ENCODE data around the gene P2RY6.

The P2RY6 gene

DNA sequence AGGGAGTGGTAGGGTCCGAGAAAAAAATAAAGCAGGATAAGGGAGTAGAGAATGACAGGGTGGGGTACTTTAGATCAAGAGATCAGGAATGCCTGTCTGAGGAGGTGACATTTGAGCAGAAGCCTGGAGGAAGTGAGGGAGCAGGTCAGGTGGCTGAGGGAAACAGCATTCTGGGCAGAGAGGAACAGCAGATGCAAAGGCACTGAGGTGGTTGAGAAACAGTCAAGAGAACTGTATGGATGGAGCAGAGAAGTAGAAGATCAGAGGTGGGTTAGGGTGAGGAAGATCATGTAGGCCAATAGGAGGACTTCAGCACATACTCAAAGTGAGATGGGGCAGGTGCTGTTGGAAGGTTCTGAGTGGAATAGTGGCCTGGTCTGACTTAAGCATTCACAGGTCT is 44.3 kb downstream of the P2RY6 start:
- no peak for TF ChIP-seq CTCF (IDR thresholded peaks at IDR 0.05; ENCODE audit: control insufficient read depth, insufficient read depth, low read depth, low read length, missing control alignments)
- no peak for DNase-seq (ENCODE audit: low read depth)
- no peak overlapping the region for H3K4me3 ChIP-seq (ENCODE audit: control insufficient read depth, low read depth, low read length)

- DNase-seq (ENCODE audit: low read depth): no peak
- TF ChIP-seq CTCF (IDR thresholded peaks at IDR 0.05; ENCODE audit: control insufficient read depth, insufficient read depth, low read depth, low read length, missing control alignments): no peak
Measured at GRCh38 chr11:73317373-73317772, 45.2 kb downstream of the P2RY6 start.

DNA sequence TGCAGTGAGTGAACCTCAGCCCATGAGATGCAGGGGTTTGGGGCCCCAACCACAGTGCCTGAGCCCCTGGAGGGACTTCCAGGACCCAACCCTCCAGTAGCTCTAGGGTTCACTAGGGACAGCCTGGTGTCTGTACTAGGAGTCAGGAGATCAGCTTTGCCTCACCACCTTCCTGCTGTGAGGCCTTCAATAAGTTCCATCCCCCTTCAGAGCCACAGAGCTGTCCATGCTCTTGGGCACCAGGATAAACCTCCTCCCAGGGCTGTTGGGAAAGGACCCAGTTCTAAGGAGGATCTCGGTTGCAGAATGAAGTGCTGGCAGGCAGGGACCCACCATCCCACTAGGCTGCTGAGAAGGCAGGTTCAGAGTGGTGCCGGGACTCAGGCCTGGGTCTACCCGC is 45.7 kb downstream of the P2RY6 start:
- no peak for DNase-seq (ENCODE audit: low read depth)
- TF ChIP-seq CTCF (IDR thresholded peaks at IDR 0.05; ENCODE audit: control insufficient read depth, insufficient read depth, low read depth, low read length, missing control alignments): no peak
- H3K4me3 ChIP-seq (ENCODE audit: control insufficient read depth, low read depth, low read length): no peak overlapping the region

More at GRCh38 chr11:73317373-73317772, 45.2 kb downstream of the P2RY6 start:
- no peak overlapping the region for H3K4me3 ChIP-seq (ENCODE audit: control insufficient read depth, low read depth, low read length)

DNA sequence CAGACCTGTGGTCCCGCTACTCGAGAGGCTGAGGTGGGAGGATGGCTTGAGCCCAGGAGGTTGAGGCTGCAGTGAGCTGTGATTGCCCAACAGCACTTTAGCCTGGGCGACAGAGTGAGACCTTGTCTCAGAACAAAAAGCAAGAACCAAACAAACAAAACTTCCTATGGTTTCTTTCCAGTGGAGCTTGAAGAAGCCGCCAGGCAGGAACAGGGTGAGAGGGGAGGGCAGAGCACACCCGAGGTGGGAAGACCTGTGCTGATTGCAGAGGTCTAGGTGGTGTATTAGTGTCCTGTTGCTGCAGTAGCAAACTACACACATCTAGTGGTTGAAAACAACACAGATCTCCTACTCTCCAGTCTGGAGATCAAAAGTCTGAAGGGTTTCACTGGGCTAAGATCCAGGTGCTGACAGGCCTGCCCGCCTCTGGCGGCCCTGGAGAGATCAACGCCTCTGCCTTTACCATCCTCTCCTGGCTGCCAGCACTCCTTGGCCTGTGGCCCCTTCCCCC is 46.4 kb downstream of the P2RY6 start:
- no peak for DNase-seq (ENCODE audit: low read depth)
- no peak overlapping the region for H3K4me3 ChIP-seq (ENCODE audit: control insufficient read depth, low read depth, low read length)
- no peak for TF ChIP-seq CTCF (IDR thresholded peaks at IDR 0.05; ENCODE audit: control insufficient read depth, insufficient read depth, low read depth, low read length, missing control alignments)

- TF ChIP-seq CTCF (IDR thresholded peaks at IDR 0.05; ENCODE audit: control insufficient read depth, insufficient read depth, low read depth, low read length, missing control alignments): no peak
- no peak for DNase-seq (ENCODE audit: low read depth)
- no peak overlapping the region for H3K4me3 ChIP-seq (ENCODE audit: control insufficient read depth, low read depth, low read length)
Measured at GRCh38 chr11:73320763-73321603, 48.8 kb downstream of the P2RY6 start.

GRCh38 chr11:73321604-73322381 is 49.7 kb downstream of the P2RY6 start:
- no peak overlapping the region for H3K4me3 ChIP-seq (ENCODE audit: control insufficient read depth, low read depth, low read length)
- no peak for TF ChIP-seq CTCF (IDR thresholded peaks at IDR 0.05; ENCODE audit: control insufficient read depth, insufficient read depth, low read depth, low read length, missing control alignments)
- DNase-seq (ENCODE audit: low read depth): no peak

All from AG09309 (cell line).